GM21390 (cell line): ENCODE data around the gene NLGN1.

Source experiments
- ATAC-seq: cut with Tn5 transposase; IDR thresholded peaks from one replicate; pipeline ENCODE4 v1.9.1; 2021; ENCODE audit not compliant: unreplicated experiment

NLGN1 gene

GRCh38 chr3:173632945-173633344 lies 235.4 kb downstream of the NLGN1 start:
- no peak for ATAC-seq

DNA sequence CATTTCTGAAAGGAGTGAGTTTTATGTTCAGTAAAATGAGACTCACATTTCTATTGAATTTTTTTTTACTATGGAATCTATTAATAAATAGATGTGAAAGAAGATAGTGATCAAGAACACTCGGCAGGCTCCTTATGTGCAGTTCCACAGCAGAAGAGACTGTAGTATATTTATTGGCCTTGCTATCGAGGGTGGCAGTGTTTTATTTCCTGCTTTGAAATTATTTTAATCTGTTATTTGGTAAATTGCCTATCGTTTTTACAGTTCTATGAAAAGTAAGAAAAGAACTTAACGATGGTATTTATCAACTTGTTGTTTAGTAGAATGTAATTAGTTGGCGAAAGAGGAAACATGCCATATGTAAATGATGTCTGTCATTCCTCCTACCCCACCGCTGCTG lies 238.3 kb downstream of the NLGN1 start:
- ATAC-seq: no peak

DNA sequence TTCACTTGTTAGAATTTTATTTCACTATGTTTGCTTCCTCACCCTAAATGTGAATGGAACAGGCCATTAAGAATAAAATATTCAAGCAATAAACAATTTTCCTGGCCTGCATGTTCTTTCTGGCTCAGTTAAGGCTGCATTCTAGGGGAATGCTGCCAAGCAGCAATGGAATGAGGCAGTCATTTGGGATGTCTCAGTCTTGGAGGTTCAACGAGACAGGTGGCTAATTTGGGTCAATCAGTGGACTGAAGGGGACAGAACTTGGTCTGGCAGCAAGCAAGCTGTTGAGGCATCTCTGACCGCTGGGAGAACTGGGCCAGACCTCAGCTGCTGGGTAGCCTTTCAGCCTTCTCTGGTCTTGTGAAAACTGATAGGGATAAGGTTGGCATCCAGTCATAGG lies 241.6 kb downstream of the NLGN1 start:
- no peak for ATAC-seq

DNA sequence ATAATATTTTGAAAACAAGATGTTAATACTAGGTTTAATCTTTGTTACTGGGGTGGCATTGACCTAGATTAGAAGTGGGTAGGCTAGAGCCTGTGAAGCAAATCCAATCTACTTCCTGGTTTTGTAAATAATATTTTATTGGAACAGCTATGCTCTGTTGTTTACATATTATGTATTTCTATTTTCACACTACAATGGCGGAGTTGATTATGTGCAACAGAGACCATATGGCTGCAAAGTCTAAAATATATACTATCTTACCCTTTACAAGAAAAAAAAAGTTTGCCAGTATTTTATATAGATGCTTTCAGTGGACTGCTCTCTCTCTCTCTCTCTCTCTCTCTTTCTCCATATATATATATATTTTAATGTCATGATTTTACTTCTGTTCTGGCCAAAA lies 244.2 kb downstream of the NLGN1 start:
- ATAC-seq: no peak

DNA sequence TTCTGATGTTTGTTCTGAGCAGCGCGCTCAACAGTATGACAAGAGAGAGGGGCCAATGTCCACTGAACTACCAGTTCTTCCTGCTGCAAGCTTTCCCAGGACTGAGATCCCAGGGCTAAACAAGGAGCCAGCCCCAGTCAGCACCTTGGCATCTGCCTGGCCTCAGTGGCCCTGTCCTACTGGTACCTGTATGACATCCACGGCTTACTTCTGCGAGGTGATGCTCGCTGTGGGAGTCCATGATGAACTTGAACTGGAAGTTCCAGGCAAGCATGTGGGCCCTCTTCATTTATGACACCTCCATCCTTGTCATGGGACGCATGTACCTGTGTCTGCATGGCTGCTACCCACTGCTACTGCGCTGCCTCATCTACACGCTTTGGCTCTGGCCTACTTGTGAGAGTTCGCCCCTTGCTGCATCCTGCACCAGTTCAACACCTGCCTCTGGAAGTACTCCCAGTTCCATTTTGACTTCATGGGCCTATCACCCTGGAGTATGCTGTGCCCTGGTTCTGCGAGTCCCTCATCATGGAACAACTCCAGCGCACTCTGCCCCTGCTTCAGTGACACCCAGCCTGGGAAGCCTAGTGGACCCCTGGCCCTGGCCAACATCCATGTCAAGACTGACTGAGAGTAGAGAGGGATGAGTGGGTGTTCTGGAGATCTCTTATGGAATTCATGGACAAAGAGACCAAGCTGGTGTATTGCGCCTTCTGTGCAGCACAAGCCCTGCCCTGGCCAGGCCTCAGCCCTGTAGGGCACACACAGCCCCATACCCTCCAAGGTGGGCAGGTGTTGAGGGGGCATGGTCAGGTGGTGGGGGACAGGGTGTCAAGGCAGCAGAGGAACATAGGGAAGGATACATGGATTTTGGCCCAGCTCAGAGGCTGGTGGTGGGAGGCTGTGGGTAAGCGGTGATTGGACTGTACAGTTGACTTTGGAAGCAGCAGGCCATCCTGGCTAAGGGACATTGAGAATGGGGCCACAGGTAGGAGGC lies 246.8 kb downstream of the NLGN1 start:
- ATAC-seq: no peak

DNA sequence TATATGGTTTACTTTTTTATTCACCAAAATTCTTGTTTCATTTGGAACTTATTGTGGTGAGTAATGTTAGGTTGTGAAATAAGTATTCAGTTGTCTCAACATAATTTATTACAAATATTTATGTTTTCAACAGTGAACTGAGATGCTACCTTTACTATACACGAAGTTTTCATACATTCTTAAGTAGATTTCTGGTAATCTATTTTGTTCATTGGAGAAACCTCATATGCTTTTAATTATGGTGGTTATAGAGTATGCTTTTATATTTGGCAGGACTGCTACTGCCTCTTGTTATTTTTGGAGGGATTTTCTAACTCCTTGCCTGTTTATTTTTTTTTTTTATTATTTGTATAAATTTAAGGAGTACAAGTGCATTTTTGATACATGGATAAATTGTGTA lies 253.1 kb downstream of the NLGN1 start:
- ATAC-seq: no peak

DNA sequence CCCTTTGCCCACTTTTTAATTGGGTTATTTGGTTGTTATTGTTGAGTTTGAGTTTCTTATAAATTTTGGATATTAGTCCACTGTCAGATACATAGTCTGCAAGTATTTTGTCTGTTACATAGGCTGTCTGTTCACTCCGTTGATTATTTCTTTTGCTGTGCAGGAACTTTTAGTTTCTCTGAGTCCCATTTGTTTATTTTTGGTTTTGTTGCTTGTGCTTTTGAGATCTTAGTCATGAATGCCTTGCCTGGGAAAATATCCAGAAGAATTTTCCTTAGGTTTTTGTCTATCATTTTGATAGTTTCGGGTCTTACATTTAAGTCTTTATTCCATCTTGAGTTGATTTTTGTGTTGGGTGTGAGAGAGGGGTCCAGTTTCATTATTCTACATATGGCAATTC lies 254.5 kb downstream of the NLGN1 start:
- ATAC-seq: no peak

- ATAC-seq: no peak
Measured at GRCh38 chr3:173653781-173654180, 256.2 kb downstream of the NLGN1 start.

GRCh38 chr3:173659972-173660371 lies 262.4 kb downstream of the NLGN1 start:
- no peak for ATAC-seq

GRCh38 chr3:173660645-173661299 lies 263.2 kb downstream of the NLGN1 start:
- no peak for ATAC-seq

- ATAC-seq: no peak
Measured at GRCh38 chr3:173663696-173664111, 266.2 kb downstream of the NLGN1 start.

GRCh38 chr3:173676094-173676493 lies 278.6 kb downstream of the NLGN1 start:
- no peak for ATAC-seq

DNA sequence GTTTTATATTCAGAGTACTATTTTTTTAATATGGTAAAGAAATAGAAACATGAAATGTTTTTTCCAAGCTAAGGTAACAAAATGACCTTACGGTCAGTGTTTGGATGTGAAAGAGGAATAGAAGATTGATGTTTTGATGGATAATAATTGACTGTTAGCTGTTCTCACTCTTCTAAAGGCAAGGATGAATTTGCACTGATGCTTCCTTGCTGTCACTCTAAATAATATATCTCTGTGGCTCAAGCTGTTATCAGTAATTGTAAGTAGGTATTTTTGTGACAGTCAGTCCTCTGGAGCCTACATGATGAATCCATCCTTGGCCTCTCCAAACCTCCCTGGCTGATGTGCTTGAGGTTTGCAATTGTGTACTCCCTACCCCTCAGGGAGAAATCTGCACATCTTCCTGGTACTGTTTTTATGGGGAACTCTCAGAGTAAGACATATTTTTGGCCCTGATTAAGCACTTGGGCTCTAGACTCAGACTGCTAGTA lies 283.7 kb downstream of the NLGN1 start:
- ATAC-seq: no peak

DNA sequence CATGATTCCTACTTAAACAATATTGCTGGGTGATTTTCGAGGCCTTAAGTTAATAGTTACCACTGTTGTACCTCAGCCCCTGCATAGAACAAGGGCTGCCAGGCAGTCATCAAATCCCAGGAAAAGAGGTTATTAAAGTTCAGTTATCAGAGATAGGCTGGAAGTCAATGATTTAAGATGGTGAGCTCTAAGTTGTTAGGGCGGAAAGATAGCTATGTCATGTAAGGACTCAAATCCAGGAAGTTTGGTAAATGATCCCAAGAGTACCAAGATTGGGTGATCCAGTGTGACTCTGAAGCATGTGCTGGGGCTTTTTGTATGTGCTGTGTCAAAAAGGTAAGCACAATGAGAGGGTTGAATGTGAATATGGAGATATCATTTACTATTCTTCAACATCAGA lies 287.9 kb downstream of the NLGN1 start:
- ATAC-seq: no peak

DNA sequence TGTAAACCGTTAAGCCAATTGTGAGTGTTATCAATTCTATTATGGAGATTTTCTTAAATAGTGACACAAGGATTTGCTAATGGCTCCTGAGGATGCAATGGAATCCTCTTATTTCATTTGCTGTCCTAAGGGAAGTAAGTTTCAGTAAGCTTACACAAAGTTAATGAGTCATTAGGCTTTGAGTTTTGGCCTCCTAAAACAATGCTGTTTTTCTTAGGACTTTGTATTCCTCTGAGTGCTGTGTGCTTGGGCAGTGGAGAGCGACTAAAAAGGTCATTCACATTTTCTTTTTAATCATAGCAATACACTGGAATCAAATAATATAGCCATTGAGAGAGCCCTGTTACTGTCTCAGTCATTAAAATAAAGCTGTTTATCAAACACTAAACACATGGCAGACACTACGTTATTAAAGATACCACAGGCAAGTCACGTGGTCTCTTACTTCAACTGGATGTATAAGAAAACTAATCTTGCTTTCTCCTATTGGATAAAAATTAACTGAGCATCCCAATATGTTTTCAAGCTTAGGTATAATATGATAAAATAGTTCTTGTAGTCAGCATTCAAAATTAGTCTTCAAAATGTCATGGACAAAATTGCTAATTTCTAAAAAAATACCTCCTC lies 290.8 kb downstream of the NLGN1 start:
- no peak for ATAC-seq

DNA sequence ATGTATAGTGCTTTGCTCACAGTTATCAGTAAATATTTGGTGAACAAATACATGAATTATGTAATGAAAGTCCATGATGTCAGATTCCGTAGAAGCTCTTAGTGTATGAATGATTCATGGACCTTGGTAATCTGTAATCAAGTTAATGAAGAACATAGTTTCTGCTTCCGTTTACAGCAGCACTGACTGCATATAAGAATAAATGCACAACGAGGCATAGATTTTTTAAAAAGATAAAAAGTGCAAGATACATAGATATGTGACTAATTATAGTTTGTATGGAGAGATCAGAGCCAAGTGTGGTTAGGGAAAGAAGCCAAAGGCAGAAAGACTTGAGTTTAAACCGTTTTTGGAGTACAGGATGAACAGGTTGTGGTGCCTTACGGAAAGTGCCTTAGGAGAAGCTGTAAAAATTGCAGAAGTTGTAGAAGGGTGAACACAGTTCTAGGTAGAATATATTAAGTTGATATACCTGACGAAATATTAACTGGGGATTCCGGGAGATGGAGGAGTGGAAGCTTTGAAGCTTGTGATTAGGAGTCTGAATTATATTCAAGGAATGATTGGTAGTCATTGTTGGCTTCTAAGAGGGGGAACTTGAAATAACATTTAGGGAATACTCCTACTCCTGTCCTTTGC lies 293.1 kb downstream of the NLGN1 start:
- no peak for ATAC-seq

GRCh38 chr3:173699353-173699752 lies 301.8 kb downstream of the NLGN1 start:
- ATAC-seq: no peak

- no peak for ATAC-seq
Measured at GRCh38 chr3:173700336-173700735, 302.8 kb downstream of the NLGN1 start.

- ATAC-seq: no peak
Measured at GRCh38 chr3:173702561-173702960, 305.0 kb downstream of the NLGN1 start.

DNA sequence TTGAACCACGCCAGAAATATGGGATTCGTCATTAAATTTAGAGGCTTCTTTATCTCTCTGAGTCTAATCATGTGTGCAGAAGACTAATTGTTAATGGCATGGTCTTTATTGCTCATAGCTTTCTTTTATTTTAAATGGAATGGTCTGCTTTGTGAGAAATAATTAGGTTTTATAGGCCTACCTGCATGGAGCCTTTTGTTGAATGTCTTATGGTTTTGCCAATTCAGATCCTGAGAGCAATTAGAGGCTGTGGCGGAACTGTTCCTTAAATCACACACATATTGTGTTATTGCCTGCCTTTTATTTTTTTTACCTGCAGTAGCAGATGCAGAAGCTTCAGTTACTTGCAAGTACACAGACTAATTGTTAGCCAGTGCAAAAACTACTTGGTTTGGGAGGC lies 306.2 kb downstream of the NLGN1 start:
- ATAC-seq: no peak

- no peak for ATAC-seq
Measured at GRCh38 chr3:173706630-173707029, 309.1 kb downstream of the NLGN1 start.
